Duodenal mucosa (tissue), 2 donors: ENCODE results near the gene EEF2K.

Source experiments
- H3K27ac ChIP-seq: one replicate; pipeline ENCODE4 v1.7.0; 2013; ENCODE audit warnings: low read depth, low read length
- H3K27me3 ChIP-seq, 2 donors: one replicate each; pipeline ENCODE4 v1.7.0; 2013; ENCODE audit warnings: low read length in 2 of 2, control low read depth in 1 of 2; ENCODE audit not compliant: insufficient read depth in 2 of 2, control insufficient read depth in 1 of 2
- H3K36me3 ChIP-seq, 2 donors: one replicate each; pipeline ENCODE4 v1.7.0; 2013; ENCODE audit warnings: low read length in 2 of 2, control low read depth in 1 of 2; ENCODE audit not compliant: insufficient read depth in 2 of 2, control insufficient read depth in 1 of 2
- H3K4me1 ChIP-seq, 2 donors: one replicate each; pipeline ENCODE4 v1.7.0; 2013; ENCODE audit warnings: low read length in 2 of 2, control low read depth in 1 of 2; ENCODE audit not compliant: insufficient read depth in 2 of 2, control insufficient read depth in 1 of 2
- H3K4me3 ChIP-seq, 2 donors: one replicate each; pipeline ENCODE4 v1.7.0; 2013; ENCODE audit warnings: low read length in 2 of 2, low read depth in 1 of 2
- H3K9ac ChIP-seq, 2 donors: one replicate each; pipeline ENCODE4 v1.7.0; 2013; ENCODE audit warnings: low read length in 2 of 2, low read depth in 1 of 2
- H3K9me3 ChIP-seq, 2 donors: one replicate each; pipeline ENCODE4 v1.7.0; 2013; ENCODE audit warnings: low read length in 2 of 2, control low read depth in 1 of 2; ENCODE audit not compliant: control insufficient read depth in 1 of 2

The EEF2K gene

DNA sequence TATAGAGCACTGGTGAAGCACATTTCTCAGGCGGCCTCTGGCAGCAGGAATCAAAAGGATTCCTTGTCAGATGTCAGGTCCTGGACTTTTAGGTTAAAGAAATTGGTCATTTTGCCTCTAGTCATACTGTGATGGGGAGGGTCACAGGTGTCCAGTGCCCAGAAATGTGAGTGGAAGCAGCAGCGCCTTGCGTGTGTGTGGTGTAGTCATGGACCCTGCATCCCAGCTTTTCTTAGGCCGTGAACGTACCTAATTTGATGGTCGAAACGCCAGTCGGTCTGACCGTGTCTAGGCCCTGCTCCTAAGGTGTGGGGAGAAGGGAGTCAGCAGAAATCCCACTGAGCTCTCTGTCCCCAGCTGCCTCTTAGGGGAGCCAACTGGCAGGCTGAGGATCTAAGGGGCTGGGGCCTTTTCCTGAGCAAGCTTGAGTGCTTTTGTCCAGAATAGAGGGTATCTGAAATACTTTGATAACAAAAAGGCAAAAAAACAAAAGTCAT is 123.2 kb downstream of the EEF2K start:
- no peak overlapping the region for H3K4me3 ChIP-seq
- no peak overlapping the region for H3K9ac ChIP-seq
- no peaks in the 10 kb centered on the region for H3K27me3 ChIP-seq
- H3K27ac ChIP-seq, result no peak overlapping the region
- H3K4me1 ChIP-seq, result peaks cover 0 to 3% of the 10 kb centered on the region in 2 donors
- H3K9me3 ChIP-seq, result no peaks in the 10 kb centered on the region
- H3K36me3 ChIP-seq, result peaks cover 29 to 73% of the 10 kb centered on the region in 2 donors

DNA sequence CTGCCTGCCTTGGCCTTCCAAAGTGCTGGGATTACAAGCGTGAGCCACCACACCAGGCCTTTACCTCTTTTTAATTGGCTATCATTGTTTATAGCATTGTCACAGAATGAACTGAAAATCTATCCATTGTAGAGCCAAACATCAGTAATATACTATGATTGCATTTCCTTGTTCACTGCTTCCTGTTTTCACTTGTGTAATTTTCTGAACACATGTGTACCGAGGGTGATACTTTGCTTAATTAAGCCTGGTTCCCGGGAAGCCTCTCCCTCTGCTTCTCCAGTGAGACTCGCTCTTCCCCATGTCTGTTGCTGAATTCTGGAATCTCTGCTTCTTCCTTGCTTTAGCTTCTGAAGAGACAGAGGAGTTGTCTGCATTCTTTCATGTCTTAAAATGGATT is 124.2 kb downstream of the EEF2K start:
- H3K4me1 ChIP-seq, result peaks cover 0 to 3% of the 10 kb centered on the region in 2 donors
- H3K9ac ChIP-seq, result no peak overlapping the region
- no peak overlapping the region for H3K27ac ChIP-seq
- no peaks in the 10 kb centered on the region for H3K9me3 ChIP-seq
- H3K4me3 ChIP-seq, result no peak overlapping the region
- H3K27me3 ChIP-seq, result no peaks in the 10 kb centered on the region
- peaks cover 29 to 72% of the 10 kb centered on the region in 2 donors for H3K36me3 ChIP-seq

DNA sequence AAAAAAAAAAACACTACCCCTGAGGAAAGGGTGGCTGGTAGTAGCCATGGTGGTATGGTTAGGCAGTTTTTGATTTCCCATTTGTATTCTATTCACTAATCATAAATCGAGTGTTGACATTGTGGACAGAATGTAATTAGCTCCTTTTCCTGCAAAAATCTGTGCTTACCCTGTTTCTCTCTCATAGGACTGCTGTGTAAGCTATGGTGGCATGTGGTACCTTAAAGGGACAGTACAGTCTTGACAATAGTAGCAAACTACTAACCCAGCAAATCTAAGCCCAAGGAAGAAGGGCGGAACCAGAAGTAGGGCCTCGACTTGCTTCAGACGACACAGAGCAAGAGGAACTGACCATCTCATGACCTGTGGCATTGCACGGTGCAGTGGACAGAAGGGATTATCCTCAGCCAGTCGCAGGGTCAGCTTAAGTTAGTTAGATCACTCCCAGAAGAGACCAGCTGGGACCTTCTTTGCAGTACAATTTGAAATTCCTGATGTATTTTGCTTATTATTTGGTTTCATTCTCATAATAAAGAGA is 127.4 kb downstream of the EEF2K start:
- no peak overlapping the region for H3K9ac ChIP-seq
- no peaks in the 10 kb centered on the region for H3K4me1 ChIP-seq
- H3K27me3 ChIP-seq, result no peaks in the 10 kb centered on the region
- peaks cover 27 to 57% of the 10 kb centered on the region in 2 donors for H3K36me3 ChIP-seq
- H3K9me3 ChIP-seq, result peaks cover 0 to 16% of the 10 kb centered on the region in 2 donors
- no peak overlapping the region for H3K4me3 ChIP-seq
- no peak overlapping the region for H3K27ac ChIP-seq

DNA sequence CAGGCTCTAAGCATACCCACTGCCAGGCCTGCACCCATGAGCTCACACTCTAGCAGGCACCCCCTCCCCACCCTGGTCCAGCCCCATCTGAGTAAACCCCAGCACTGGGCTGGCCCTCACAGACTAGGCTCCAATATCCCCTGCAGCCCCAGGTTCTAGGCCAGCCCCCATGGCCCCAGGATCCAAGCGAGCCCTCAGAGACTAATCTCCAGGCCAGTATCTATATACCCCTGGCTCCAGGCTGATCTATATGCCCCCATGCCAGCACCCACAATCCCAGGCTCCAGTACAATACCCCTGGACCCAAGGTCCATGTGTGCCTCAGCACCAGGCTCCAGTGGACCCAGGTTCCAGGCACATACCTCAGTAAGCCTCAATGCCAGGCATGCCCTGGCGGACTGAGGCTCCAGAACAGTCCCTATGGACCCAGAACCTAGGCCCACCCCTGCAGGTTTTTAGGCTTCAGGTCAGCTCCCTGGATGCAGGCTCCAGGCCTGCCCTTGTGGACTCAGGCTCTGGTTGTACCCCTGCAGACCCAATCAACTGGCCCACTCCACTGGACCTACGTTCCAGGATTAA is 129.7 kb downstream of the EEF2K start:
- Histone ChIP-seq H3K27ac (no peak overlapping the region), H3K9ac (no peak overlapping the region), H3K9me3 (peaks cover 0 to 16% of the 10 kb centered on the region in 2 donors), H3K27me3 (no peaks in the 10 kb centered on the region), H3K4me3 (no peak overlapping the region), H3K36me3 (peaks cover 26 to 49% of the 10 kb centered on the region in 2 donors), H3K4me1 (no peaks in the 10 kb centered on the region)

DNA sequence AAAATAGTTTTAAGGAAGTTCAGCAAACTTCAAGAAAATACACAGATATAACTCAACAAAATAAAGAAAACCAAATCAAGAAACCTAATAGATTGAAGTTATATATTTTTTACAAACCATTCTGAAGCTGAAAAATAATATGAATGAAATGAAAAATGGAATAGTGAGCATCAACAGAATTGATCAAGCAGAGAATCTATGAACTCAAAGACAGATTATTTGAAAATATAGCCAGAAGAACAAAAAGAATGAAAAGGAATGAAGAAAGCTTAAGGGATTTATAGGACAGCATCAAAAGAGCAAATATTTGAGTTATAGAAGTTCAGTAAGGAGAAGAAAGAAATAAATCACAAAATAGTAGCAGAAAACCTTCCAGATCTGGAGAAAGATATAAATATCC is 130.5 kb downstream of the EEF2K start:
- H3K27ac ChIP-seq, result no peak overlapping the region
- no peaks in the 10 kb centered on the region for H3K27me3 ChIP-seq
- no peak overlapping the region for H3K9ac ChIP-seq
- H3K9me3 ChIP-seq, result peaks cover 0 to 16% of the 10 kb centered on the region in 2 donors
- H3K36me3 ChIP-seq, result peaks cover 26 to 50% of the 10 kb centered on the region in 2 donors
- no peaks in the 10 kb centered on the region for H3K4me1 ChIP-seq
- no peak overlapping the region for H3K4me3 ChIP-seq

DNA sequence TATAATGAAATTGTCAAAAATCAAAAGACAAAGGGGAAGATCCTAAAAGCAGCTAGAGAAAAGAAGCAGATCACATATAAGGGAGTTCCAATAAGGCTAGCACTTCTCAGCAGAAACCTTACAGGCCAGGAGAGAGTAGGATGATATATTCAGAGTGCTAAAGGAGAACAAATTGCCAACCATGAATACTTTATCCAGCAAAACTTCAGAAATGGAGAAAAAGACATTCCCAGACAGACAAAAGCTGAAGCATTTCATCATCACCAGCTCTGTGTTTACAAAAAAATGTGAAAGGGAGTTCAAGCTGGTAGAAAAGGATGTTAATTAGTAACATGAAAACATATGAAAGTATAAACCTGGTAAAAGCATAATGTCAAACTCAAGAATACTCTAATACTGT is 131.0 kb downstream of the EEF2K start:
- Histone ChIP-seq H3K36me3 (peaks cover 26 to 45% of the 10 kb centered on the region in 2 donors), H3K9me3 (peaks cover 0 to 16% of the 10 kb centered on the region in 2 donors), H3K4me1 (no peaks in the 10 kb centered on the region), H3K9ac (no peak overlapping the region), H3K27ac (no peak overlapping the region), H3K27me3 (no peaks in the 10 kb centered on the region), H3K4me3 (no peak overlapping the region)

DNA sequence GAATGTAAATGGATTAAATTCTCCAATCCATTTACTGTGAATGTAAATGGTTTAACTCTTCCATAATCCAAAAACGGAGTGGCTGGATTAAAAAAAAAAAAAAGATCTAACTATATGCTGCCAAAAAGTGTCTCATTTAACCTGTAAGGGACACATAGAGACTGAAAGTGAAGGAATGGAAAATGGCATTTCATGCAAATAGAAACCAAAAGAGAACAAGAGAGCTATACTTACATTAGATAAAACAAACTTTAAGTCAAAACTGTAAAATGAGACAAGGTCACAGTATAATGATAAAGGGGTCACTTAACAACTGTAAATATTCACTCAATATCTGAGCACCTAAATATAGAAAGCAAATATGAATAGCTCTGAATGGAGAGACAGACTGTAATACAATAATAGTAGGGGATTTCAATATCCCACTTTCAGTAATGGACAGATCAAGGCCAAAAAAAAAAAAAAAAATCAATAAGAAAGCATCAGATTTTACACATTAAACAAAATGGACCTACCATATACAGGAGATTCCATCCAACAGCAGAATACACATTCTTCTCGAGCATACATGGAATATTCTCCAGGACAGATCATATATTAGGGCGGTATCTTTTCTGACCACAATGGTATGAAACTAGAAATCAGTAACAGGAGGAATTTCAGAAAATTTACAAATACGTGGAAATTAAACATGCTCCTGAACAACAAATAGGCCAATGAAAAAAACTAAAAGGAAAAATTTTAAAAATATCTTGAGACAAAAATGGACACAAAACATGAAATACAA is 132.0 kb downstream of the EEF2K start:
- H3K9me3 ChIP-seq, result peaks cover 0 to 16% of the 10 kb centered on the region in 2 donors
- H3K4me3 ChIP-seq, result no peak overlapping the region
- H3K27ac ChIP-seq, result no peak overlapping the region

More for the DNA sequence above, 132.0 kb downstream of the EEF2K start:
- Histone ChIP-seq H3K4me1 (no peaks in the 10 kb centered on the region), H3K36me3 (peaks cover 26 to 37% of the 10 kb centered on the region in 2 donors), H3K27me3 (no peaks in the 10 kb centered on the region), H3K9ac (no peak overlapping the region)
